TTC549 (cell line): Measurements from ENCODE around the gene IFNA14.
"Not testable (repeated sequence)": the region's sequence is repeated elsewhere in the genome, so short reads cannot be mapped to it uniquely, and the experiment has no call there.

Experiments
- FAIRE-seq: peaks from 2 replicates; lab custom pipeline; 2012; peaks lifted over from hg19 to GRCh38; lab: Jason Lieb, UNC

Gene IFNA14

DNA sequence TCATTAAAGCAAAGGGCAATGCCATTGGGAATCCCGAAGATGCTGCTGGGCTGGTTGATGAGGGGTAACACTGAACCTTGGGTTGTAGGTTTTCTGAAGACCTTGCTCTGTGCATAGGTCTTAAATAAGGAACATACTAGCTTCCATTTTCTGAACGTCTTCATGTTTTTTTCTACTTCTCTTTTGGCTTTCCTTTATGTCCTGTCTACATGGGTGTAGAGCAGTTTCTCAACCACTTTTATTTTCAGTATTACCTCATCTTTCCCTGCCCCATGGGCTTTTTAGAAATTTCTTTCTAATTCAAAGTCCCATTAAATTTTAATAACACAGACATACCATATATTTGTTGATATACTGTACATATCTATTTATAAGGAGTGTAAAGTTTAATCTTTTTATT, at the start of gene IFNA14:
TSS of gene IFNA14 (minus strand) at position 95 of the 400 bp plus-strand sequence. CDS start at position 25, 70 bp downstream.
- FAIRE-seq, result no peak

DNA sequence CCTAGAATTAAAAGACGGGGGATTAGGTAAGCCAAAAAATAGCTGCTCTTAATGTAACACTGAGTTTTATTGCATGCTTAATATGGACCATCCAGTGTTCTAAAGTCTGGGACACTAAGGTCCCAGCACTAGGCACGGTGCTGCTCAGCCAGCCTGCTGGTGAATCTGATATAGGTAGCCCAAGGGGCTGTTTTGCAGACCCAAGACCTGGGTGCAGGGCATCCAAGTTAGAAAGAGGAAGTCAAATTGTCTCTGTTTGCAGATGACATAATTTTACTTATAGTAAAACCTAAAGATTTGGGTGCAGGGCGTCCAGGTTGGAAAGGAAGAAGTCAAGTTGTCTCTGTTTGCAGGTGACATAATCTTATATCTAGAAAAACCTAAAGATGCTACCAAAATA, 47.5 kb upstream of the IFNA14 start:
- FAIRE-seq, result no peak

DNA sequence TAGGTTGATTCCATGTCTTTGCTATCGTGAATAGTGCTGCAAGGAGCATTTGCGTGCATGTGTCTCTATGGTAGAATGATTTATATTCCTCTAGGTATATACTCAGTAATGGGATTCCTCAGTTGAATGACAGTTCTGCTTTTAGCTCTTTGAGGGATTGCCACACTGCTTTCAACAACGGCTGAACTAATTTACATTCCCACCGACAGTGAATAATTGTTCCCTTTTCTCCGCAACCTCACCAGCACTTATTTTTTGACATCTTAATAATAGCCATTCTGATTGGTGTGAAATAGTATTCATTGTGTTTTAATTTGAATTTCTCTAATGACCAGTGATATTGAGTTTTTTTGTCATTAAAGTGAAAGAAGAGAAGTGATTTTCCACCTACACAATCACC, 46.9 kb upstream of the IFNA14 start:
- FAIRE-seq, result no peak

DNA sequence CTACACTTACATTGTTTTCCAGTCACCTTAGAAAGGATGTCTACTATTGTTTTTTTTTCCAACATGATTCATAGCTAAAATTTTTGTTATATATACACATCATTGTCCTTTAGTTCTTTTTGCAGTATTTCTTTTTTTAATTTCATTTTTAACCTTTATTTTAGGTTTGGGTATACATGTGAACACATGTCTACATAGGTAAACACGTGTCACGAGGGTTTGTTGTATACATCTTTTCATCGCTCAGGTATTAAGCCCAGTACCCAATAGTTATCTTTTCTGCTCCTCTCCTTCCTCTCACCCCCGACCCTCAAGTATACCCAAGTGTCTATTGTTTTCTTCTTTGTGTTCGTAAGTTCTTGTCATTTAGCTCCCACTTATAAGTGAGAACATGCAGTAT, 46.3 kb upstream of the IFNA14 start:
- no peak for FAIRE-seq

DNA sequence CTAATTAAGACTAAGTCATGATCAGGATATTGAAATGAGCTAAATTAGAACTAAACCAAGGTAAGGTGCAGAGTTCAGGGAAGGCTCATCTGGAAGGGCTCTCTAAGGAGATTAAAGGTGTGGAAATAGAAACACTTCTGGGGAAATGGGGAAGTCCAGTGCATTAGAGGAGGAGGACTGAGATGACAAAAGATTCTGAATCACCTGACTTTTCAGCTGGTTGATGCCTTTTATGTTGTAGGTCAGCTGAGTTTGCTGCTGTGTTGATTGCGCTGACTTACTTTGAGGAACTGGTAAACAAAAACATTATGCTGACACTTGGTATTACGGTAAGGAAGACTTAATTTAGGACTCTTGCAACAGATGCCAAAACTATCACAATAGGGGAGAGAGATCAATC, 41.5 kb upstream of the IFNA14 start:
- no peak for FAIRE-seq

DNA sequence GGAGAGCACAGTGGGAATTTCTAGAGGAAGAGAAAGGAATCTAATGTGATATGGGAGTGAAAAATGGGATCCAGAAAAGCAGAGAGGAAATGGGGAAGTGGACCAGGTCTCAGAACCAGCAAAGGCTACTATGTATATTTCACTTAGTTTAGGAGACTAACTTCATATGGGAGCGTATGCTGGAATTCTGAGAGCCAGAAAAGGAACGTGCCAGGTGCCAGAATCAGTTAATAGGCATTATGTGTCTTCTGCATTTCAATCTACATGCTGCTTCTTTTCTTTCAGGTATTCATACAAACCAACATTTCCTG, 28.5 kb upstream of the IFNA14 start:
- no peak for FAIRE-seq

DNA sequence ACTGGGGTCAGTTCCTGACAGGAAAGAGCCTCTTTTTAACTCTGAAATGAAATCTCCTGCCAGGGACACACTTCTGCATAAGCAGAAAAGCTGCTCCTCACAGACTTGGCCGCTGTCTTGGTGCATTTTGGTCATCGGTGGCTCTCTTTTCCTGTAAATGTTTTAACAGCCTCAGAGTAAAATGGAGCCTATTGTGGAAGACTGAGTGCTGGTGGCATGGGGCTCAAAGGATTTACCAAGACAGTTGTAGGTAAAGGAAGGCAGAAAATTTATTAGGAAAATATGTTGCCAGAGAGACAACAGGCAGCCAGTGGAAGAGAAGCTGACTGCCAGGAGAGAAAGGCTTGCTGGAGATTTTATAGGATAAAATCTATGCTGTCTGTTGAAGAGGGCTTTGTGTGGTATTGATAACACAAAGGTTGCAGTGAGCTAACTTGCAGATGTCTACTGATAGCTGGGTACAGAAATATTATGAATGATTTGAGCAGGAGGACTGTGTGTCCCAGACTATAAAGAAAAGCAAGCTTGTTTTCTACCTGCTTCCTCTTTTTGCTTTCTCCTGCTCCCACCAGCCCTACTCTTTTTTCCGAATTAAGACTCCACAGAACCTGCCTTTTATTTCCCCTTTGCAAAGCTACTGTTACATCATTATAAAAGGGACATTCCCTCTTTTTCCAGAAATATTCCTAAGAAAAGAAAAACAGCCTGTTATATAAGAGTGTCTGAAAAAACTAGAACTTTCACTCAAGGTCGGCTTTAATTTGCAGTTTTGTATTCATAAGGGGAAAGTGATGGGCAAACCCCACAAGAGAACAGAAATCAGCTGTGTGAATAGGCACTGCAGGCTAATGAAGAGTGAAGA, 27.9 kb upstream of the IFNA14 start:
- FAIRE-seq, result no peak

DNA sequence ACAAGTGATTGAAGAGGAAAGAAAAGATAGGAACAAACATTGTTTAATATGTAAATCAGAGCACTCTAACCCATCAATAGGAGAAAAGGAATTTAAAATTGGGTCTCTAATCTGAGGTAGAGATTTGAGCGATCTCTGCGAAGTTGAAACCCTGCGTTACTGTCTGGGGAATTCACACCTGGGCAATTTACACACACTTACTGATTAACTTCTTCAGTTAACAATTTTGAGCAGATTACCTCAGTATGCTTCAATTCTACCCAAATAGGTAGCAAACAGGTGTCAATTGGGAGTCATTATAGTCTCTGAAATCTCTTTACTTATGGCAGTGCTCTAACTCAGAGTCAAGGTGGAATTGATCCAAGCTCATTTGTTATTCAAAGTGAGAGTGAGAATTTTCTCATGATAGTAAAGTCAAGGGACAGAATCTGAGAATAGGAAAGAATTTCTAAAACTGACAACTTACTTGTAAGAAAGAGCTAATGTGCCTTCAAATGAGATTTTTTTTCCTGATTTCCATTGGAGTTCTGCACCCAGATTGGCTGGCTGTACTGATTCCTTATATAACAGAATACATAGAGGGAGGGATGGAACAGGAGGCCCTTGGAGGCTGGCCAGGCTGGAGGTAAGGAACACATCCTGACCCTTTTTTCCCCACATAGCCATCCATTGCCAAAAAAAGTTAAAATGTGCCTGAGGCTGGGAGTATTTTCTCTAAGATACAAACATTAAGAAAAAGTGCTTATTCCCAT, 27.1 kb upstream of the IFNA14 start:
- no peak for FAIRE-seq

DNA sequence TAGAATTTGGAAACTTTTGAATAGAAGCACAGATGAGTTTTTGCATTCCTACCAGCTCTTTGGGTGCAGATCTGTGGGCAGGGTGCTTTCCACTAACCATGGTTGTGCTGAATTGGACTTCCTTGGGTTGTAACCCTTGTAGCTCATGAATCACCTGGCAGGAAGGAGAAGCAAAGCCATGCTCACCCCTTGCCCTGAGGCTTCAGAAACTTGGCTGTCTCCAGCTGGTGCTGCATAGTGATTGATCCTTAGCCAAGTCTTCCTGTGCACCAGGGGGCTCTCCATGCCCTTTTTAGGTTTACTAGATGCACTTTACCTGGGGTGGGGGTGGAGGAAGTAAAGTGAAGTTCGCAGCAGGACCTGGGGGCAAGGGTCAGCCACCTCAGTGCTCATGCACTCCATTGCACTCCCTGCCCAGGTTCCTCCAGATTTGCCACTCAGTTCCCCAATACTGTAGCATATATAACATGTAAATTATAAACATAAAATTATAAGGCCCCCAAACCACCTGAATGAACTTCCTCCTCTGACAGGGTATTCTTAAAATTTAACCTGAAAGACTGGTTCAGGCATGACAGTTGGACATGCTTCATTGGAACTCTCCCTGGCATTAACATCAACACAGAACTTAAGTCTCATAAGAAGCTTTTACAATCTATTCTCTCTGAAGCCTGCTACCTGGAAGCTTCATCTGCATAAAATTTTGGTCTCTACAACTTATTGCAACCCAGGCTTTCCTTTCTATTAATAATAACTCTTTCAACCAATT, 25.8 kb upstream of the IFNA14 start:
- no peak for FAIRE-seq

DNA sequence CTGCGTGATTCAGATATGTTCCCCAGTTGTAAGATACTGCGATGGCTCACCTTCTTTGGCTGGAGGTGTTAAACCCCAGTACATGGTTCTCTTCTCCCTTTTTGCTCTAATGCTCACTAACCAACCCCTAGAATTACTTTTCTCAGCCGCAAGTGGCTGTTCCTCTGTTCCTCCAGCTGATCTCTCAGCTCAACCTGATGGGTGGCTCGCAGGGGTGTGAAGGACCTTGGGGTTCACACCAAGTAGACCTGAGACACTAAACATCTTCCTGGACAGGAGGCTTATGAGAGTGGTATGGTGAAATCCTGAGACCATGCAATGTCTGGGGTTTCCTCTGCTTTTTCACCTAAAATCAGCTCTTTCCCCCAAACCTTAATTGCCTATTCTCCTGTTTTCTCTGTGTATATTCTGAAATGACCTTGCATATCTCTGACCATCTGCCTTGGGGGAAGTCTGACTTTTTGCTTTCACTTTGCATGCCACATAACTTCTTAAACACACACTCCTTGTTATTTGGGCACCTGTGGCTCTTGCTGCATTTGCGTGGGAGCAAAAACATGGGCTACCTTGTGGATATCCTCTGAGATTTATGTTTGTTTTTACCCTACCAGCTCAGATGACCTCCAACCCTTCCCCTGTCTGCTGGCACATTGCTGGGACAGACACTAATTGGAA, 15.9 kb upstream of the IFNA14 start:
- FAIRE-seq, result no peak

DNA sequence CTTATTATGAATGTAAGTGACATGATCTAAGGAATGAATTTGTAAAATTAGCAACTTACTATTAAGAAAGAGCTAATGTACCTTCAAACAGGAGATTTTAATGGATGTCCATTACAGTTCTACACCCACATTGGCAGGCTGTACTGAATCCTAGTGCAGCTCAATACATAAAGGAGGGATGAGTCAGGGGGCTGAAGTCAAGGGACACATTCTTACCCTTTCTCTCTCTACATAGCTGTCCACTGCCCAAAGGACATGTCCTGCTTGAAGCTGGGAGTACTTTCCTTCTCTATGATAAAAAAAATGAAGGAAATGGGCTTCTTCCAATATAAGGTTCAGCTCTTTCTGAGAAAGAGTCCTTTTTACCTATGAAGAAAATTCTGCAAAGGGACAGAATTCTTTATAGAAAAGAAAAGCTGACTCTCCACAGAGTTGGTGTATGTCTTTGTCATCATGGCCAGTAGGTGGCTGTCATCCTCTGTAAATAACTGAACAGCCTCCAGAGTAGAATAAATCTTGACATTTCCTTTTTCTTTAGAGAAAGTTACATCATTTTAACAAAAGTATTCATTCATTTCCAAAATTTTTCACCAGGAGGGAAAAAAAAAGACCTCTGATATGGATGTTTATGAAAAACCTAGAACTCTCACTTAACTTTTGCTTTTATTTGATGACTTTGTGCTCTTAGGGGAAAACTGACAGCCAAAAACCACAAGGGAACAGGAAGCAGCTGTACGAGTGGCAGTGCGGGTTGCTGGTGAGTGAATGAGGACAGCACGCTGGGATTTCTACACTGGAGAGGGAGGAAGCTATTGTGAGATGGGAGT, 13.1 kb upstream of the IFNA14 start:
- no peak for FAIRE-seq

DNA sequence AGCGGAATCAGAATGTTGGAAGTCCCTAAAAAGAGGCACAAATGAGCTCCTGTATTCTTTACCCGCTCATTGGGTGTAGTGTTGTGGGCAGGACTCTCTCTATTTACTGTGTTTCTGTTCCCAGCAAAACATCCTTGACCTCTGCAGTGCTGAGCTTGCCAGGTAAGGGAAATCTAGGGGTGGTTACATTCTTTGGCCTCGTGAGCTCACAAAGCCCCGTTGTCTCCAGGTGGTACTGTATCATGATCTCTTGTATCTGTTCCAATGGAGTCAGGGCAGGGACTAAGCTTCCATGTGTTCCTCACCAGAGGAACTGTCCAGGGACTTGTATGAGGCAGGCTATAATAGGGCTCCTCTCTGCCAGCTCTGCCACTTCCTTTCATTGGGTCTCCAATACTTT, 11.8 kb upstream of the IFNA14 start:
- no peak for FAIRE-seq

DNA sequence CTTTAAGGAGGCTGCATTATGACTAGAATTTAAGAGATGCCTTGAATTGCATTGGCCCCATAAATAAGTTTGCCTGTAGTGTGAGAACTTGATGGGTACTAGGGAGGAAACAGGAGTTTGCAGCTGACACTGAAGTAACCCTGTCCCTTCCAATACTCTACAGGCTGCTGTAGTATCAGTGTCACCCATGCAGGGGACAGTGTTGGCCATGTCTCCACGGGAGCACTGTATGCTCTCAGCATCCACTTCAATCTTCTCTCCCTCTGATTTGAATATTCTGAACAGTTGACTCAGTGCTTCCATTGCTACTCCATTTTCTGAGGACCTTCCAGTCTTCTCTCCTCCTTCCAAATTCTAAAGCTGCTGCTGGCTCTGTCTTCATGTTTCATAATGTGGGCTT, 11.4 kb upstream of the IFNA14 start:
- no peak for FAIRE-seq

DNA sequence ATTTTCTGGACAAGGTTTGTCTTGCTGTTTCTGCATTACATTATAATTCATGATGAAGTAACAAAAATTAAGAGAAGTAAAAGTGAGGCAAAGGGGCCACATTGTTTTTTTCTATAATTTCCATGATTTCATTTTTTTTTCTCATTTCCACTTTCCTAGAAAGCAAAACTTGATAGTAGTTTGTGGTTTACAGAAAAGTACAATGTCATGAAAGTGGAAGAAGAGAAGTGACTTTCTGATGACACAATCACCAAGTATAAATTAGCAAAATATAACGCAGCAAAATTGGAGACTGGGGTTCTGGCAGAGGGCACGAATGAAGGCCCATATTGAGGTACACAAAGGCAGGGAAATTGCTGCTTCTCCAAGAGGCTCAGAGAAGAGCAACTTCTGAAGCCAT, 5.0 kb upstream of the IFNA14 start:
- no peak for FAIRE-seq

DNA sequence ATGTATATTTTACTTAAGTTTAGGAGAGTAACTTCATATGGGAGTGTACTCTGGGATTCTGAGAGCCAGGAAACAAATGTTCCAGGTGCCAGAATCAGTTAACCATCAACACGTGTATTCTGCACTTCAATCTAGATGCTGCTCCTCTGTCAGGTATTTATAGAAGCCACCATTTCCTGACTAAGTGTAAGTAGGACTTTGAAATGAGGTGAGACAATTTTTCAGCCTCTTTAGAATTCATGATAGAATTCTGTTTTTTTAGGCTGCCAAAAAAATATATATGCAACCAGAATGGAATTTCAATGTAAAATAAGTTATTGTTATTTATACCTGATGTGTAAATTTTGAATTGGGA, 3.5 kb downstream of the IFNA14 start:
- not testable (repeated sequence) for FAIRE-seq

DNA sequence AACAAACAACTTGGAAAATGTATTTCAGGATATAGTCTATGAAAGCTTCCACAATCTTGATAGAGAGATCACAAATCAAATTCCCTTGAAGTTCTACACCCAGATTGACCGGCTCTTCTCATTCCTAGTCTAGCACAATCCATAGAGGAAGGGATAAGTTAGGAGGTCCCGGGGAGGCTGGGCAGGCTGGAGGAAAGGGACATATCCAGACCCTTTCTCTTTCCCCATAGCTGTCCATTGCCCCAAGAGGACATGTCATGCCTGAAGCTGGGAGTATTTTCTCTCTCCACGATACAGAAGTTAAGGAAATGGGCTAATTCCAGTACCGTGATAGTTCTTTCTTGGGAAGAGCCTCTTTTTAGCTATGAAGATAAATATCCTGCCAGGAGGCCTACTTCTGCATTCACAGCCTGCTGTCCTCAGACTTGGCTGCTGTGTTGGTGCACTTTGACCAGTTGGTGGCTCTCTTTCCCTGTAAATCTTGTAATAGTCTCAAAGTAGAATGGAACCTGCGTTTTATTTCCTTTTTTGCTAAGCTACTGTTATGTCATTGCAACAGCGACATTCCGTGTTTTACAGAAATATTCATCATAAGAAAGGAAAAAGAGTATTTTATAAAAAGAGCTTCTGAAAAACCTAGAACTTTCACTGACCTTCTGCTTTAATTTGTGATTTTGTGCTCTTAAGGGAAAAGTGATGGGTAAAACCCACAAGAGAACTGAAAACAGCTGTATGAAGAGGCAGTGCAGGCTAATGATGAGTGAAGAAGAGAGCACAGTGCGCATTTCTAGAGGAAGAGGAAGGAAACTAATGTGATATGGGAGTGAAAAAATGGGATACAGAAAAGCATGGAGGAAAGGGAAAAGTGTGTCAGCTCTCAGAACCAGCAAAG, 4.1 kb downstream of the IFNA14 start:
- peak; percentile 48 for FAIRE-seq

DNA sequence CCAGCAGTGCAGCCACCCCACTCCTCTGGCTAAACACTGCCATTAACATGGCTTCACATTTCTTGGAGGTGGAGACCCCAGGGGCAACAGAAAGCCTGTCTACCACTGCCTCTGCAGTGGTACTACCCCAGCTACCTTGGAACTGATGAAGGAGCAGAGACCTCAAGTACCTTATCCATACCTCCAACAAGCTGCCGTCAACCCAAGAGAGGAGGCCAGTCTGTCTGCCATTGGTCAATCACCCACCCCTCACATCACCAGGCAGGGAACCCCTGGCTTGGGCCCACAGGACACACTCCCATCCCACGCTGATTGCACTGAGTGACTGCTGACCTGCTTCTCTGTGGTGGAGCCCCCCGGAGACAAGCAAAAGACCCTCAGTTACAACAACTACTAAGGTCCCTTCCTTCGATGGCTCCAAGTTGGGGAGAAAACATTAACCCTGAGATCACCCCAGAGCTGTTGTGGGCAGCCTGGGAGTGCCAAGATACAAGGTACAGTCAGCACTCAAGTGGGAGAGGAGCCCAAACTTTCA, 5.6 kb downstream of the IFNA14 start:
- no peak for FAIRE-seq

DNA sequence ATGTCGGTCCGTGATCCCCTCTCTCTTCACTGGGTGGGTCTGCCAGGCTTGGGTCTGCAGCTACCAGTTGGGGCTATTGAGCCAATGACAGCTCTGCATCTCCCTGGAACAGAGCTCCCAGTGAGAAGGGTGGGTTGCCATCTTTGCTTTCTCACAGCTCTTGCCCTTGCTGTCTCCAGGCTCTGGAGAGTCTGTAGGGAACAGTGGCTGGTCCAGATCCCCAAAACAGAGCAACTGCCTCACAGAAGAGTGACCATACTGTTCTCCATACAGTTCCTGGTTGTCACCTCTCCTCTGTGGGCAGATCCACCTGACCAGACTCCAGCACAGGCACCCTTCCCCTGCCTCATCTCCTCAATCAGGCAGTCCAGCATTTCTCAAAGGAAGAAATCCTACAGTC, 6.5 kb downstream of the IFNA14 start:
- no peak for FAIRE-seq

DNA sequence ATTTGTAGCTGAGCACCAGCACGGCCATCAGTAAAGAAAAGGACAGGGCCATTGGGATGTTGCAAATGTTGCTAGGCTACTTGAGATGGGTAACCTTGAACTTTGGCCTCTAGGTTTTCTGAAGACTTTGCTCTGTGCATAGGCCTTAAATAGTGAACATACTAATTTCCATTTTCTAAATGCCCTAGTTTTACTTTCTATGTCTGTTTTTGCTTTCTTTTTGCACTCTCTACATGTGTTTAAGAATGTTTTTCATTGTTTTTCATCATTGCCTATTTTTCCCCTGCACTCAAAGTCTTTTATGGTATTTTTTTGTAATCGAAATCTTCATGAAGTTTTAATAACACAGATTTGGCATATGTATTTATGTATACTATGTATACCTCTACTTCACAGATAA, 11.7 kb downstream of the IFNA14 start, which contains the start of gene IFNA17:
TSS of gene IFNA17 (minus strand) at position 101 of the 400 bp plus-strand sequence. CDS start at position 52, 49 bp downstream.
- FAIRE-seq, result no peak

DNA sequence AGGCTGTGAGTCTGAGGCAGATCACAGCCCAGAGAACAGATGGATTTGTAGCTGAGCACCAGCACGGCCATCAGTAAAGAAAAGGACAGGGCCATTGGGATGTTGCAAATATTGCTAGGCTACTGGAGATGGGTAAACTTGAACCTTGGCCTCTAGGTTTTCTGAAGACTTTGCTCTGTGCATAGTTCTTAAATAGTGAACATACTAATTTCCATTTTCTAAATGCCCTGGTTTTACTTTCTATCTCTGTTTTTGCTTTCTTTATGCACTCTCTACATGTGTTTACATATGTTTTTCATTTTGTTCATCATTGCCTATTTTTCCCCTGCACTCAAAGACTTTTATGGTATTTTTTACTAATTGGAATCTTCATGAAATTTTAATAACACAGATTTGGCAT, 22.6 kb downstream of the IFNA14 start, which contains the start of gene IFNA16:
TSS of gene IFNA16 (minus strand) at position 101 of the 400 bp plus-strand sequence. CDS start at position 95, 6 bp downstream.
- FAIRE-seq, result not testable (repeated sequence)
